Ovary (tissue), 9 donors: ENCODE data around the gene VPS41. TPM values are rescaled to one million over a fixed set of nuclear protein-coding genes. Genes with fewer than 3 reads are reported as not detected.
"Not testable (repeated sequence)": the region's sequence is repeated elsewhere in the genome, so short reads cannot be mapped to it uniquely, and the experiment has no call there.

Experiments used
- DNase-seq, 5 donors: peaks; one replicate each; pipeline ENCODE4 v3.0.0-alpha.2; 2019 to 2020
- H3K27ac ChIP-seq, 2 donors: fragments of 200-600 bp; one replicate each; pipeline versions ENCODE4 v1.5.1 to v1.8.0; 2019 to 2022
- H3K27me3 ChIP-seq: fragments of 200-600 bp; one replicate; pipeline ENCODE4 v1.8.0; 2022
- H3K36me3 ChIP-seq: fragments of 200-600 bp; sonication (generic); one replicate; pipeline ENCODE4 v1.5.1; 2019
- H3K4me1 ChIP-seq: one replicate; pipeline ENCODE4 v1.8.1; 2013; ENCODE audit warnings: mild to moderate bottlenecking, moderate library complexity; ENCODE audit not compliant: insufficient read depth
- H3K4me3 ChIP-seq: fragments of 200-600 bp; sonication (generic); one replicate; pipeline ENCODE4 v1.5.1; 2017
- H3K9me3 ChIP-seq, 2 donors: fragments of 200-600 bp in 1 of 2; sonication (generic) in 1 of 2; one replicate each; pipeline versions ENCODE4 v1.5.1 to v1.8.1; 2013 to 2019; ENCODE audit warnings: mild to moderate bottlenecking in 1 of 2, moderate library complexity in 1 of 2
- CTCF ChIP-seq, 3 donors: fragments of 450-650 bp in 2 of 3; fragments of 200-600 bp in 1 of 3; IDR thresholded peaks; one replicate each; pipeline versions ENCODE4 v1.5.1 to v1.8.0; 2016 to 2022; ENCODE audit warnings: antibody characterized with exemption in 3 of 3, mild to moderate bottlenecking in 1 of 3
- EP300 ChIP-seq: sonication (generic); formaldehyde crosslinking; IDR thresholded peaks from one replicate; pipeline ENCODE4 v1.6.1; 2017; ENCODE audit warnings: antibody characterized with exemption
- POLR2A ChIP-seq: fragments of 450-650 bp; IDR thresholded peaks from one replicate; pipeline ENCODE4 v1.6.1; 2017; ENCODE audit warnings: antibody characterized with exemption, mild to moderate bottlenecking, moderate library complexity
- WGBS, 3 donors: extraction: QIAGEN DNeasy Blood & Tissue Kit in 1 of 3; methylation state at CpG; one replicate each; pipeline versions ENCODE4 v1.1.5 to v1.1.7; 2013 to 2017; 5-methylcytosine and 5-hydroxymethylcytosine counted together
- intact Hi-C, 4 donors: fragments of 100-400 bp; cut with DNase I; formaldehyde crosslinking; loops; one replicate each; pipeline versions ENCODE4 v1.11.0 to v1.15.1; 2022 to 2023
- polyA plus RNA-seq, 2 donors: library from polyadenylated mRNA; stranded (reverse); fragments of 200-250 nt in 1 of 2; fragments of 350-450 nt in 1 of 2; fragmentation: Illumina TruSeq in 1 of 2; extraction: RNeasy Lipid Tissue Mini Kit (QIAGEN cat#74804) in 1 of 2; gene quantifications; one replicate each; pipeline ENCODE4 v1.2.3, GENCODE V29; 2013 to 2014
- total RNA-seq, 7 donors: library from RNA; depleted of rRNA in 2 of 7; stranded (reverse); fragments of >200 nt in 2 of 7; fragmentation: NEBNext Ultra II Directional in 3 of 7; extraction: Animal tissue kit (Norgen Biotek cat#: 25700) in 3 of 7; gene quantifications; one replicate each; pipeline versions ENCODE4 v1.1.0 to v1.2.4, GENCODE V29; 2016 to 2023
- donor health status: DM: no; HTN: no; CAD: no; lungs with moderate emphysema.
- donor health status: DM: no; HTN: no; CAD: no.
- donor health status: Bipolar disorder and iron deficiency.
- donor health status: DM: yes; HTN: yes; CAD: no.
- donor health status: DM: no; HTN: no; CAD: no.
- donor health status: DM: yes; HTN: yes; CAD: no.

The VPS41 gene
- total and polyA plus RNA-seq, 9 donors: 17.3 to 77.0 (median 57.2) TPM

GRCh38 chr7:38863601-38864291 lies 45.2 kb downstream of the VPS41 start:
- no peak overlapping the region for H3K4me3 ChIP-seq
- intact Hi-C loops: loop anchor here in 1 of 4 donors (10.0 kb wide), 1 partner anchor 69 kb away; no protein-coding TSS in a partner anchor
- no peak overlapping the region for H3K27ac ChIP-seq
- no peak for DNase-seq
- H3K36me3 ChIP-seq: no peaks in the 10 kb centered on the region
- H3K9me3 ChIP-seq: no peaks in the 10 kb centered on the region
- 82 to 89% (median 87%) methylated on average over 7 of the region's 7 CpGs for WGBS, 3 donors
- TF ChIP-seq POLR2A (no peak), EP300 (no peak), CTCF (IDR thresholded peaks at IDR 0.05) (no peak)
- no peaks in the 10 kb centered on the region for H3K27me3 ChIP-seq
- H3K4me1 ChIP-seq: no peaks in the 10 kb centered on the region

- Histone ChIP-seq H3K4me1 (no peaks in the 10 kb centered on the region), H3K27me3 (no peaks in the 10 kb centered on the region), H3K4me3 (no peak overlapping the region), H3K27ac (no peak overlapping the region), H3K36me3 (no peaks in the 10 kb centered on the region), H3K9me3 (no peaks in the 10 kb centered on the region)
- WGBS, 3 donors: 72 to 83% (median 82%) methylated on average over 3 of the region's 3 CpGs
- intact Hi-C loops: loop anchor here in 1 of 4 donors (10.0 kb wide), 1 partner anchor 68 kb away; no protein-coding TSS in a partner anchor
- DNase-seq: no peak
- TF ChIP-seq CTCF (IDR thresholded peaks at IDR 0.05): no peak
- no peak for TF ChIP-seq POLR2A
- TF ChIP-seq EP300: no peak
Observed at GRCh38 chr7:38862666-38863065, 46.3 kb downstream of the VPS41 start.

GRCh38 chr7:38858259-38858884 lies 50.6 kb downstream of the VPS41 start:
- Histone ChIP-seq H3K27ac (no peak overlapping the region), H3K36me3 (no peaks in the 10 kb centered on the region), H3K9me3 (no peaks in the 10 kb centered on the region), H3K4me1 (no peaks in the 10 kb centered on the region), H3K27me3 (no peaks in the 10 kb centered on the region), H3K4me3 (no peak overlapping the region)
- 78 to 88% (median 87%) methylated on average over 5 of the region's 5 CpGs for WGBS, 3 donors
- intact Hi-C loops: no loop called here
- no peak for DNase-seq
- TF ChIP-seq POLR2A (no peak), EP300 (no peak)

- no peak for DNase-seq
- Histone ChIP-seq H3K9me3 (no peaks in the 10 kb centered on the region), H3K36me3 (no peaks in the 10 kb centered on the region), H3K27me3 (no peaks in the 10 kb centered on the region), H3K27ac (no peak overlapping the region), H3K4me3 (no peak overlapping the region), H3K4me1 (no peaks in the 10 kb centered on the region)
- intact Hi-C loops: no loop called here
- WGBS, 3 donors: 92 to 99% (median 95%) methylated on average over 2 of the region's 2 CpGs
- no peak for TF ChIP-seq CTCF (IDR thresholded peaks at IDR 0.05)
- TF ChIP-seq POLR2A: no peak
Observed at GRCh38 chr7:38855867-38856266, 53.1 kb downstream of the VPS41 start.

- DNase-seq: no peak
- no peaks in the 10 kb centered on the region for H3K4me1 ChIP-seq
- no peaks in the 10 kb centered on the region for H3K9me3 ChIP-seq
- intact Hi-C loops: no loop called here
- H3K27me3 ChIP-seq: no peaks in the 10 kb centered on the region
- H3K36me3 ChIP-seq: no peaks in the 10 kb centered on the region
- TF ChIP-seq POLR2A: no peak
- no peak for TF ChIP-seq EP300
- no peak for TF ChIP-seq CTCF (IDR thresholded peaks at IDR 0.05)
- no peak overlapping the region for H3K27ac ChIP-seq
- 62 to 82% (median 79%) methylated on average over 4 of the region's 4 CpGs for WGBS, 3 donors
- H3K4me3 ChIP-seq: no peak overlapping the region
Observed at GRCh38 chr7:38855386-38855785, 53.6 kb downstream of the VPS41 start.

- intact Hi-C loops, H3K4me3 ChIP-seq: not testable (repeated sequence)
- whole genome bisulfite sequencing, 3 donors: 94 to 98% (median 95%) methylated on average over 7 of the region's 7 CpGs
Observed at GRCh38 chr7:38854947-38855346, 54.0 kb downstream of the VPS41 start.

More at GRCh38 chr7:38854947-38855346, 54.0 kb downstream of the VPS41 start:
- not testable (repeated sequence) for H3K36me3 ChIP-seq, H3K9me3 ChIP-seq, H3K27me3 ChIP-seq, H3K4me1 ChIP-seq, DNase-seq, H3K27ac ChIP-seq
